Measurements from ENCODE around the gene RFLNA. TPM values are rescaled to one million over a fixed set of nuclear protein-coding genes. Genes with fewer than 3 reads are reported as not detected.

RFLNA gene
- total and polyA plus RNA-seq, 2 experiments from 2014 or later: 3.9 to 20.4 TPM

GRCh38 chr12:124347805-124348658 is 53.1 kb downstream of the RFLNA start:
- no peak overlapping the region for H3K4me3 Mint-ChIP-seq
- no peak overlapping the region for H3K4me3 ChIP-seq
- ATAC-seq (peak; percentile 23), DNase-seq (ENCODE audit: low spot score) (peak; percentile 51)
- no peaks in the 10 kb centered on the region for H3K4me1 Mint-ChIP-seq
- peaks cover 56% of the 10 kb centered on the region for H3K36me3 Mint-ChIP-seq (ENCODE audit: low read depth)
- no peaks in the 10 kb centered on the region for H3F3A ChIP-seq (replicated peaks; ENCODE audit: low read depth)
- H2AFZ ChIP-seq: no peak overlapping the region
- no peaks in the 10 kb centered on the region for H3K27me3 ChIP-seq (ENCODE audit: insufficient read depth)
- no peak overlapping the region for H3K4me2 ChIP-seq
- no peaks in the 10 kb centered on the region for H3K9me2 ChIP-seq (ENCODE audit: insufficient read depth)
- H3K27me3 Mint-ChIP-seq (ENCODE audit: insufficient read depth, low read depth, poor library complexity): peaks cover 11% of the 10 kb centered on the region
- no peak overlapping the region for H3K27ac ChIP-seq (ENCODE audit: low read depth)
- H4K20me1 ChIP-seq (replicated peaks; ENCODE audit: insufficient read depth): 0 out of 2 replicates have a peak, but pooled peaks cover 2% of the 10 kb centered on the region
- peaks cover 4% of the 10 kb centered on the region; the same call in 1 of the 2 replicates for H3K36me3 ChIP-seq (ENCODE audit: insufficient read depth)
- no peaks in the 10 kb centered on the region for H3K9me3 Mint-ChIP-seq
- TF ChIP-seq NANOG (IDR thresholded peaks at IDR 0.05; ENCODE audit: borderline replicate concordance) (no peak), CTCF (conservative IDR thresholded peaks at IDR 0.05; ENCODE audit: low read depth in 2 of 2) (peak; percentile 67 to 71), POLR2AphosphoS5 (IDR thresholded peaks at IDR 0.05; ENCODE audit: low read depth) (0 out of 2 replicates have a peak, but pooled peaks have one; percentile 11)
- H3K79me2 ChIP-seq (replicated peaks; ENCODE audit: insufficient read depth): no peaks in the 10 kb centered on the region
- no peaks in the 10 kb centered on the region for H3K4me1 ChIP-seq (ENCODE audit: insufficient read depth)
- no peak overlapping the region for H3K27ac Mint-ChIP-seq

- H3K27ac ChIP-seq (ENCODE audit: low read depth): no peak overlapping the region
- 0 out of 2 replicates have a peak, but pooled peaks cover 6% of the 10 kb centered on the region for H4K20me1 ChIP-seq (replicated peaks; ENCODE audit: insufficient read depth)
- no peak for ATAC-seq
- H3K4me1 ChIP-seq (ENCODE audit: insufficient read depth): no peaks in the 10 kb centered on the region
- Mint-ChIP-seq H3K4me1 (no peaks in the 10 kb centered on the region), H3K9me3 (no peaks in the 10 kb centered on the region), H3K4me3 (no peak overlapping the region; the same call in 2 of the 3 replicates), H3K27me3 (ENCODE audit: insufficient read depth, low read depth, poor library complexity) (peaks cover 11% of the 10 kb centered on the region), H3K27ac (no peak overlapping the region), H3K36me3 (ENCODE audit: low read depth) (peaks cover 56% of the 10 kb centered on the region)
- H3F3A ChIP-seq (replicated peaks; ENCODE audit: low read depth): no peaks in the 10 kb centered on the region
- no peaks in the 10 kb centered on the region for H3K9me2 ChIP-seq (ENCODE audit: insufficient read depth)
- no peak overlapping the region for H3K4me3 ChIP-seq
- H3K79me2 ChIP-seq (replicated peaks; ENCODE audit: insufficient read depth): no peaks in the 10 kb centered on the region
- no peak overlapping the region for H2AFZ ChIP-seq
- no peaks in the 10 kb centered on the region; the same call in 1 of the 2 replicates for H3K36me3 ChIP-seq (ENCODE audit: insufficient read depth)
- no peaks in the 10 kb centered on the region for H3K27me3 ChIP-seq (ENCODE audit: insufficient read depth)
- no peak for DNase-seq (ENCODE audit: low spot score)
- H3K4me2 ChIP-seq: no peak overlapping the region
- TF ChIP-seq EZH2 (IDR thresholded peaks at IDR 0.05; ENCODE audit: low read depth, unreplicated experiment): no peak
- TF ChIP-seq STAT1 (IDR thresholded peaks at IDR 0.05; ENCODE audit: unreplicated experiment): no peak
- no peak for TF ChIP-seq CTCF (conservative IDR thresholded peaks at IDR 0.05; ENCODE audit: low read depth in 2 of 2)
- no peak for TF ChIP-seq ZNF462 (CRISPR knock-in tag; IDR thresholded peaks at IDR 0.05)
- TF ChIP-seq JUNB (IDR thresholded peaks at IDR 0.05; ENCODE audit: unreplicated experiment): no peak
- no peak for TF ChIP-seq EZH2phosphoT487 (IDR thresholded peaks at IDR 0.05; ENCODE audit: unreplicated experiment)
Observed at GRCh38 chr12:124348659-124349380, 53.9 kb downstream of the RFLNA start.

Measured in GM23338 (cell line).